Effector CD4-positive, alpha-beta T cell (primary cell): ENCODE data around the gene SERTAD3.

Experiments used
- DNase-seq: peaks from one replicate; pipeline ENCODE4 v3.0.0-alpha.2; 2020

Gene SERTAD3

DNA sequence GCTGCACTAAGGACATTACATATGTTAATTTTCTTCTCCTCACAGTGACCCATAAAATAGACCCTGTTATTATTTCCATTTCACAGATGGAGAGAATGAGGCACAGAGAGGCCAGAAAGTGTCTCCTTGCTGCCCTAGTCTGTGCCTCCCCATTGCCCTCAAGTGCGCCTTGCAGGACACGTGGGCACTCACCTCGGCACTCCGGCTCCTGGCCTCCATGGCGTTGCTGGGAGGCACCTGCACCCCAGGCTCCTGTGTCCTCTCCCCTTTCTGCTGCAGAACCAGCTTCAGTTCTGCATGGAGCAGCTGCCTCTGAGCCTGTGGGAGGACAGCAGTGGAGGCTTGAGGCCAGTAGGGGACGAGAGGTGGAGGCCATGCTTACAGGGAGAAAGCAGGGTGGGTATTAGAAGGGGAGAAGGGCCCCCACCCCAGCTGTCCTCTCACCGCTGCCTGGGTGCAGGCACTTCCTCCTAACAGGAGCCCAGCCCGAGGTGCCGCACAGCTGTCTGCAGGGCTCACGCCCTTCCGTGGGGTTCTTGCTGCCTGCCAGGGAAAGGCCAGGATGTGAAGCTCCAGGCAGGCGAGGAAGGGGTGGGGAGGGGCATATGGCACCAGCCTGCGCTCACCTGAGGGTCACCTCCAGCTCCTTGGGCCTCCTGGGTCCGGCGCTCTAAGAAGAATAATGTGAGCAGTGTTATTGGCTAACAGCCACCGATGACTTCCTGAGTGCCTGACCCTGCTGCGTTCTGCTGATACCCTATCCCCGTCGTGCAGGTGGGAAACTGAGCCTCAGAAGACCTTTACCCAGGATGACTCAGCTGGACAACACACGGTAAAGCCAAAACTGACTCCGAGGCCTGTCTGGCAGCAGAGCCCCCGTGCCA, 36.2 kb downstream of the SERTAD3 start:
- DNase-seq: no peak

- peak; percentile 61 for DNase-seq
Measured at GRCh38 chr19:40403262-40403984, 40.7 kb downstream of the SERTAD3 start.

DNA sequence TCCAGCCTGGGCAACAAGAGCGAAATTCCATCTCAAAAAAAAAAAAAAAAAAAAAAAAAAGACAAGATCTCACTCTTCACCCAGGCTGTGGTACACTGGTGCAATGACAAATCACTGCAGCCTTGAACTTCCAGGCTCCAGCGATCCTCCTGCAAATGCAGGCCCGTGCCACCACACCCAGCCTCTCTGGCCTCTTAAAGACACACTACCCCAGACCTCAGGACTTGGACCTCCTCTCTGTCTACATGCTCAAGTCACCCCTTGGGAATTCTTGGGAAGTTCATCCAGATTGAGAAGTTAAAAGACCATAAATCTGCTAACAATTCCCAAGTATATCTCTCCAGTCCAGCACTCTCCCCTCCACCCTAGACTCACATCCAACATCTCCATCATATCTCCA, 43.6 kb downstream of the SERTAD3 start:
- no peak for DNase-seq

GRCh38 chr19:40398417-40399131, 45.6 kb downstream of the SERTAD3 start:
- peak; percentile 28 for DNase-seq

- DNase-seq: no peak
Measured at GRCh38 chr19:40397568-40397906, 46.6 kb downstream of the SERTAD3 start.

DNA sequence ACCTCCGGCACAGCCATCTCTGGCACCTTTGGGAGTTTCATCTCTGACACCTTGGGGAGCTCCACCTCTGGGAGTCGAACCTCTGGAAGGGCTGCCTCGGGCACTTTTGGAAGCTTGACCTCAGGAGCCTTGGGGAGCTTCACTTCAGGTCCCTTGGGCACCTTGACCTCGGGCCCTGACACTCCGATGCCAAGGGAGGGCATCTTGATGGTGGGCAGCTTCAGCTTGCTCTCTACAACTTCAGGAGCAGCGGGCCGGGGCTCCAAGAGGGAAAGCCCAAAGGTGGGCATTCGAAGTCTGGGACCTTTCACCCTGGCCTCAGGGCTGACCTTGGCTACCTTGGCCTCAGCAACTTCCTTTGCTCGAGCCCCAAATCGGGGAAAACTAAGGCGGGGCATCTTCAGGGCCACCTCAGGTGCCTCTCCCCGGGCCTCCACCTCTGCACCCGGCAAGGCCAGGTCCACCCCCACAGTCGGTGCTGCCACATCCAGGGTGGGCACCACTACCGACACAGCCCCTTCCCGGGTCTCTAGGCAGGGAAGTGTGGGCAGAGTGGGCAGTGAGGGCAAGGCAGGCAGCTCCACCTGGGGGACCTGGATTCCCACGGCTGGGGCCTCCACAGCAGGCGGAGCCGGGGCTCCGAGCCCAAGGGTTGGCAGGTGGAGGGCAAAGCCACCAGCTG, 47.1 kb downstream of the SERTAD3 start:
- DNase-seq: no peak

DNA sequence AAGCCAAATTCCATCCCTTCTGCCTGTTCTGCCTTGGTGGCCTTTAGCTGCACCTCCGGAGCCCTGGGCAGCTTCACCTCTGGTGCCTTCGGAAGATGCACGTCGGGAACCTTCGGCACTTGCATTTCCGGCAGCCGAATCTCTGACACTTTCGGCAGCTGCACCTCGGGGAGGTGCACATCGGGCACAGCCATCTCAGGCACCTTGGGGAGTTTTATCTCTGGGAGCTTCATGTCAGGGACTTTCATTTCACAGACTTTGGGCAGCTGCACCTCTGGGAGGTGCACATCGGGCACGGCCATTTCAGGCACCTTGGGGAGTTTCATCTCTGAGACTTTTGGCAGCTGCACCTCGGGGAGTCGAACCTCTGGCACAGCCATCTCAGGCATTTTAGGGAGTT, 48.2 kb downstream of the SERTAD3 start:
- no peak for DNase-seq

GRCh38 chr19:40394816-40395210, 49.3 kb downstream of the SERTAD3 start:
- DNase-seq: no peak

DNA sequence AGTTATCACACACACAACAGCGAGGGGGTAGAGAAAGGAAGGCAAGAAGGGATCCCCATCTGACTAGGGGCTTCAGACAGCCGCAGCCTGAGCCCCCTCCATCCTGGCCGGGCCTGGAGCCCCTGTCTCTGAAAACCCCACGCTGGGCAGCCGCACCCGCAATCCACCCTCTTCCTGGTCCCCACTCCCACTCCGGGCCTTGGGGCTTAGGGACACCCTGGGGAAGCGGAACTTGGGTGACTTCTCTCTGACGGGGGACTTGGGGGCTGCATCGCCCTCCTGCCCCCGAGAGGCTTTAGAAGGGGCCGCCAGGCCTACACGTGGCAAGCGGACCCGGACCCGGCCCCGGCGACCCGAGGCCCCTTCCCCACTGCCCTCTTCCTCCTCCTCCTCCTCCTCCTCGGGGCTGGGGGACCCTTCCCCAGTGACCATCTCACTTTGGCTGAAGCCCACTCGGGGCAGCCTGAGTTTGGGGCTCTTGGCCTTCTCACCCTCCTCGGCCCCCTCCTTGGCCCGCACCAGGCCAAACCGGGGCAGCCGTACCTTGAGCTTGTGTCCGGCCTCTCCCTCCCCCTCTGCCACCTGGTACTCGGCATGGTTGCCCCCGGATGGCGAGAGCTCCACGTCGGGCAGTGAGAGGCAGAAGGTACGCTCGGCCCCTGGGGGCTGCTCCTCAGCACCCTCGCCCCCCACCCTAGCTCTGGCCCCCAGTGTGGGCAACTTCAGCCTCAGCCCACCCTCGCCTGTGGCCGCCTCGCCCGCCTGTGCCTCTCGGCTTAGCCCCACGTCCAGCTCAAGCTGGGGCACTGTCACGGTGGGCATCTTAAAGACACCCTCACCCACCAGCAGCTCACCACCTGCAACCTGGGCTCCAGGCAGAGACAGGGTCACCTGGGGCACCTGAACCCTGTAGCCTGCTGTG, 50.0 kb downstream of the SERTAD3 start:
- DNase-seq: no peak

DNA sequence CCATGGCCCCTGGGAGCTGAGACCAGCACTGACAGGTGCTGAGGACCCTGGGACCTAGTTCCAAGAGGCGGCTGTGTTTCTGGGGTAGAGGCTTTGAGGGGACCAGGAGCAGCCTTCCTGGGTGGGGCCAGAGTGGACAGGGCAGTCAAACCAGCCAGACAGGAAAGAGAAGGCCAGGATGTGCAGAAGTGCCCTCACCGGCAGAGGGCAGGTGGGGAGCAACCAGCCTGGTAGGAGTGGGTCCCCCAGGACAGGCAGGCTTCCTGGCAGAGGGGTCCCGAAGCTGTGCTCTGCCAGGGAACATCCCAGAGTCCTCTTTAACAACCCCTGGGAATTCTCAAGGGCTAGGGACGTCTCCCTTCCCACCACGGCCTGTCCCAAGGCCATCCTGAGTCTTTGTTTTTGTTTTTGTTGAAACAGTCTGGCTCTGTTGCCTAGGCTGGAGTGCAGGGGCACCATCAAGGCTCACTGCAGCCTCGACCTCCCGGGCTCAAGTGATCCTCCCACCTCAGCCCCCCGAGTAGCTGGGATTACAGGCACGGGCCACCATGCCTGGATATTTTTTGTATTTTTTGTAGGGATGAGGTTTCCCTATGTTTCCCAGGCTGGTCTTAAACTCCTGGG, 51.1 kb downstream of the SERTAD3 start:
- no peak for DNase-seq

GRCh38 chr19:40392123-40392522, 52.0 kb downstream of the SERTAD3 start:
- DNase-seq: no peak
